ENCODE measurements around the gene ANTXR1.
"Not testable (repeated sequence)": the region's sequence is repeated elsewhere in the genome, so short reads cannot be mapped to it uniquely, and the experiment has no call there.

ANTXR1 gene

DNA sequence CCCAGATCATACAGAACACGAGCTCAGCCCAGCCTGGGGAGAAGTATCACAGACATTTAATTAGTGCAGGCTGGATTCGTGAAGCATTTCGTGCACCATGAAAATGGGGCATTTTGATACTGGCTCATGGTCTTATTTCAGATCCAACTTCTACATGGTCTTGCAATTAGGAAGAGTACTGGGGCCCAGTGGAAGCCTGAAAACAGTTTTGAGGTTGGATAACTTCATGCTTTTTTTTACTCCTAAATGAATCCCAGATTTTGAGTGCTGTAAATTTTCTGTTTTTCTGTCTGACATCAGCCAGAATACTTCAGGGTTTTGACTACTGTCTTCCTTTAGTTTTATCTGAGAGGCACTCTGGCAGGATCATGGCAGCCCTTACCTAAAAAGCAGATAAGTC lies 213.9 kb downstream of the ANTXR1 start:
- Histone ChIP-seq H3K9ac (no peak overlapping the region), H3K27me3 (ENCODE audit: insufficient read depth, low read depth) (no peaks in the 10 kb centered on the region), H3K27ac (no peak overlapping the region), H3K4me3 (IDR thresholded peaks at IDR 0.05; ENCODE audit: insufficient read depth, low read depth, low read length) (no peak overlapping the region), H3K4me2 (no peak overlapping the region), H3K79me2 (ENCODE audit: insufficient read depth, low read depth) (no peaks in the 10 kb centered on the region), H3K4me1 (ENCODE audit: low read depth, poor library complexity, severe bottlenecking) (no peaks in the 10 kb centered on the region), H4K20me1 (ENCODE audit: insufficient read depth) (no peaks in the 10 kb centered on the region), H3K36me3 (ENCODE audit: insufficient read depth) (no peaks in the 10 kb centered on the region), H2AFZ (ENCODE audit: low read depth) (no peak overlapping the region)
- no peak for TF ChIP-seq CTCF (conservative IDR thresholded peaks at IDR 0.05; ENCODE audit: low read depth, low read length)

GRCh38 chr2:69227716-69228115 lies 214.7 kb downstream of the ANTXR1 start:
- no peaks in the 10 kb centered on the region for H3K4me1 ChIP-seq (ENCODE audit: low read depth, poor library complexity, severe bottlenecking)
- no peak for TF ChIP-seq CTCF (conservative IDR thresholded peaks at IDR 0.05; ENCODE audit: low read depth, low read length)
- H4K20me1 ChIP-seq (ENCODE audit: insufficient read depth): no peaks in the 10 kb centered on the region
- no peak overlapping the region for H3K4me3 ChIP-seq (IDR thresholded peaks at IDR 0.05; ENCODE audit: insufficient read depth, low read depth, low read length)
- no peak overlapping the region for H3K4me2 ChIP-seq
- H3K36me3 ChIP-seq (ENCODE audit: insufficient read depth): no peaks in the 10 kb centered on the region
- no peak overlapping the region for H3K9ac ChIP-seq
- H2AFZ ChIP-seq (ENCODE audit: low read depth): no peak overlapping the region
- H3K27ac ChIP-seq: no peak overlapping the region
- H3K27me3 ChIP-seq (ENCODE audit: insufficient read depth, low read depth): no peaks in the 10 kb centered on the region
- no peaks in the 10 kb centered on the region for H3K79me2 ChIP-seq (ENCODE audit: insufficient read depth, low read depth)

GRCh38 chr2:69230946-69231345 lies 218.0 kb downstream of the ANTXR1 start:
- H3K27me3 ChIP-seq (ENCODE audit: insufficient read depth, low read depth); H3K4me1 ChIP-seq (ENCODE audit: low read depth, poor library complexity, severe bottlenecking); H3K36me3 ChIP-seq (ENCODE audit: insufficient read depth); H3K79me2 ChIP-seq (ENCODE audit: insufficient read depth, low read depth); H3K4me3 ChIP-seq (IDR thresholded peaks at IDR 0.05; ENCODE audit: insufficient read depth, low read depth, low read length); H3K4me2 ChIP-seq; H3K9ac ChIP-seq; H3K27ac ChIP-seq; H2AFZ ChIP-seq (ENCODE audit: low read depth); H4K20me1 ChIP-seq (ENCODE audit: insufficient read depth): not testable (repeated sequence)

GRCh38 chr2:69231612-69232277 lies 218.8 kb downstream of the ANTXR1 start:
- Histone ChIP-seq H3K27me3 (ENCODE audit: insufficient read depth, low read depth) (no peaks in the 10 kb centered on the region), H3K4me3 (IDR thresholded peaks at IDR 0.05; ENCODE audit: insufficient read depth, low read depth, low read length) (no peak overlapping the region), H3K4me2 (no peak overlapping the region), H3K4me1 (ENCODE audit: low read depth, poor library complexity, severe bottlenecking) (no peaks in the 10 kb centered on the region), H3K27ac (no peak overlapping the region), H3K36me3 (ENCODE audit: insufficient read depth) (no peaks in the 10 kb centered on the region), H3K9ac (no peak overlapping the region), H2AFZ (ENCODE audit: low read depth) (no peak overlapping the region), H3K79me2 (ENCODE audit: insufficient read depth, low read depth) (no peaks in the 10 kb centered on the region), H4K20me1 (ENCODE audit: insufficient read depth) (no peaks in the 10 kb centered on the region)
- no peak for TF ChIP-seq CTCF (conservative IDR thresholded peaks at IDR 0.05; ENCODE audit: low read depth, low read length)

GRCh38 chr2:69235835-69236234 lies 222.9 kb downstream of the ANTXR1 start:
- H3K4me1 ChIP-seq (ENCODE audit: low read depth, poor library complexity, severe bottlenecking); H3K4me3 ChIP-seq (IDR thresholded peaks at IDR 0.05; ENCODE audit: insufficient read depth, low read depth, low read length); H2AFZ ChIP-seq (ENCODE audit: low read depth); H4K20me1 ChIP-seq (ENCODE audit: insufficient read depth); H3K9ac ChIP-seq; H3K36me3 ChIP-seq (ENCODE audit: insufficient read depth); H3K79me2 ChIP-seq (ENCODE audit: insufficient read depth, low read depth); H3K27me3 ChIP-seq (ENCODE audit: insufficient read depth, low read depth); H3K4me2 ChIP-seq; H3K27ac ChIP-seq: not testable (repeated sequence)

Measured in KMS-11 (cell line).